ENCODE data around the gene SP4.

The SP4 gene

DNA sequence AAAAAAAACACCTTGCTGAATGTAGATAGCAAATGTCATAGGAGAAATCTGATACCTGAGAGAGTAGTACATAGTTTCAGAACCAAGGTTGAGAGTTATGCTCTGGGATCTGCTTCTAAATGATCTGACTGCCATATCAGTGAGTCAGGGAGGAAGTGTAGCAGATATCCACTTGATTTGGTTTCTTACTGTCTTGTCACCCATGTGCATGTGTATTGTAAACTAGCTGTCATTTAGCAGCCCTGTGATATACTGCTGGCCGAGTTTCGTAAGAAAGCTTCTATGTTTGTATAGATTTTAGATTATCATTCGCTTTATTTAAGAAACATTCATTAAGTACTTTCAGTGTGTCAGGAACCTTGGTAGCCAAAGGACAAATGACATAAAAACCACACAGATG is 42.0 kb downstream of the SP4 start:
- no peaks in the 10 kb centered on the region for H3K36me3 ChIP-seq
- TF ChIP-seq, protein P1, sequence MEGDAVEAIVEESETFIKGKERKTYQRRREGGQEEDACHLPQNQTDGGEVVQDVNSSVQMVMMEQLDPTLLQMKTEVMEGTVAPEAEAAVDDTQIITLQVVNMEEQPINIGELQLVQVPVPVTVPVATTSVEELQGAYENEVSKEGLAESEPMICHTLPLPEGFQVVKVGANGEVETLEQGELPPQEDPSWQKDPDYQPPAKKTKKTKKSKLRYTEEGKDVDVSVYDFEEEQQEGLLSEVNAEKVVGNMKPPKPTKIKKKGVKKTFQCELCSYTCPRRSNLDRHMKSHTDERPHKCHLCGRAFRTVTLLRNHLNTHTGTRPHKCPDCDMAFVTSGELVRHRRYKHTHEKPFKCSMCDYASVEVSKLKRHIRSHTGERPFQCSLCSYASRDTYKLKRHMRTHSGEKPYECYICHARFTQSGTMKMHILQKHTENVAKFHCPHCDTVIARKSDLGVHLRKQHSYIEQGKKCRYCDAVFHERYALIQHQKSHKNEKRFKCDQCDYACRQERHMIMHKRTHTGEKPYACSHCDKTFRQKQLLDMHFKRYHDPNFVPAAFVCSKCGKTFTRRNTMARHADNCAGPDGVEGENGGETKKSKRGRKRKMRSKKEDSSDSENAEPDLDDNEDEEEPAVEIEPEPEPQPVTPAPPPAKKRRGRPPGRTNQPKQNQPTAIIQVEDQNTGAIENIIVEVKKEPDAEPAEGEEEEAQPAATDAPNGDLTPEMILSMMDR (IDR thresholded peaks at IDR 0.05; ENCODE audit: low read depth, low read length) = no peak
- H3K4me3 ChIP-seq (ENCODE audit: low read depth, low read length) = no peak overlapping the region
- no peaks in the 10 kb centered on the region for H3K4me1 ChIP-seq
- H3K9me3 ChIP-seq = no peaks in the 10 kb centered on the region; the same call in 1 of the 2 replicates
- DNase-seq = no peak
- no peaks in the 10 kb centered on the region for H3K27me3 ChIP-seq

DNA sequence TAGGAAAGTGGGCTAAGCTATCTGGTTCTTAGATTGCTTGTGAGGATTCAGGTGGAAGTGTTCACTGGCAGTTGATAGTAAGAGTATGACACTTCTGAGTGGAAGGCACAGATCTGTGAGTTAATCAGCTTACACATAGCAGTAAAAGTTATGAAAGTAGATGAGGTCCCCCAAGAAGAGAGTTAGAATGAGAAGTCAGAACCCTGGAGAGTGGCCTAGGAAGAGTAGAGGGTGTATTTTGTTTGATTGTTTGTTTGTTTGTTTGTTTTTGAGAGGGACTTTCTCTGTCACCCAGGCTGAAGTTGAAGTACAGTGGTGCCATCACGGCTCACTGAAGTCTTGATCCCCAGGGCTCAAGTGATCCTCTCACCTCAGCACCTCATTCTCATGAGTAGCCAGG is 44.1 kb downstream of the SP4 start:
- DNase-seq = no peak
- TF ChIP-seq, protein P1 (IDR thresholded peaks at IDR 0.05; ENCODE audit: low read depth, low read length) = no peak
- Histone ChIP-seq H3K36me3 (no peaks in the 10 kb centered on the region), H3K27me3 (no peaks in the 10 kb centered on the region), H3K4me1 (no peaks in the 10 kb centered on the region), H3K9me3 (no peaks in the 10 kb centered on the region; the same call in 1 of the 2 replicates), H3K4me3 (ENCODE audit: low read depth, low read length) (no peak overlapping the region)

DNA sequence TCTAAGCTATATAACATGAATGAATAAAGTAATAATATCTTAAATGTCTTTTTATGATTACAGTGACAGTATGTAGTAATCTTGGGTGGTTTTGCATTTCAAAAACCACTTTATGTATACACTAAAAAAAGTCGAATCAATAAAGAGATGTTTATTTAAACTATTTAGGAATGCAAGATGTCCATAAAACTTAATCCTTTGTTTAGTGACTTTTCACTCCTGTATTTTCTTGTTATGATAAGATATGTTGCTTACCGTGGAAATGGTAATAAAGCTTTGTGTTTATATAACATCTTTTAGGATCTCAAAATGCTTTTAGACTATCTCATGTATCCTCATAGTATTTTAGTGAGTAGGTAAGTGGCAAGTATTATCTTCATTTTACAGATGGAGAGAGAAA is 48.5 kb downstream of the SP4 start:
- H3K4me3 ChIP-seq (ENCODE audit: low read depth, low read length) = no peak overlapping the region
- DNase-seq = no peak

DNA sequence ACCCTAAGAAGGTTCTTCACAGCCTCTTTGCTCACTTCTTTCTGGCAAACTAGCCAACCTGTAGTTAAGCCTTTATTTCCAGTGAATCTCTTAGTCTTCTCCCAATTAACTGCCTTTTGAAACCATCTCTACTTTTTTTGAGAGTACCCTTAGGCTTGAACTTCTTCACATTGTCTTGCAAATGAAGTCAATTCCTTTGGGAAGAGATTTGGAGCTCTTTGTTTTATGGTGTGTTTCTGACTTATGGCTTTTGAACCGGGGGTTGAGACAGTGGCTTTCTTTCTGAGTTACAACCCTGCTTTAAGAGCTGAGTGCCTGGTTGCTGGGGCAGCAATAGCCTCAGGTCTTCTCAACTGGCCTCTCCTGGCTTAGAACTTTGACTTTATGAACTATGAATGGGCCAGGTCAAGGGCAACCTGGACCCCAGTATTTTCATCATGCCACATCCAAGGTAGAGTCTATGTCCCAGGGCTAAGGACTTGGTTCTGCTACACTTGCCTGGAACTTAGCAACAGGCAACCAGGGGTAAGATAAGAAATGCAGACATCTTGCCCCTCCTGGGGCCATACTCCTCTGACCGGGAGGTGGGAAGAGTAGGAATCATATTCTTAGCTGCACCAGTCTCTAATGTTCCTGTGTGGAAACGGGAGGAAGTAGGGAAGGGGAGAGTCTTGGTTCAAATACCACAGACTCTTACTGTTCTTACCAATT is 53.0 kb downstream of the SP4 start:
- Histone ChIP-seq H3K27me3 (no peaks in the 10 kb centered on the region), H3K36me3 (no peaks in the 10 kb centered on the region), H3K4me3 (ENCODE audit: low read depth, low read length) (no peak overlapping the region), H3K4me1 (no peaks in the 10 kb centered on the region), H3K9me3 (no peaks in the 10 kb centered on the region)
- no peak for DNase-seq
- TF ChIP-seq, protein P1 (IDR thresholded peaks at IDR 0.05; ENCODE audit: low read depth, low read length) = no peak

More for the DNA sequence above, 48.5 kb downstream of the SP4 start:
- no peaks in the 10 kb centered on the region for H3K27me3 ChIP-seq
- no peaks in the 10 kb centered on the region for H3K4me1 ChIP-seq
- no peaks in the 10 kb centered on the region for H3K9me3 ChIP-seq
- H3K36me3 ChIP-seq = no peaks in the 10 kb centered on the region
- TF ChIP-seq, protein P1 (IDR thresholded peaks at IDR 0.05; ENCODE audit: low read depth, low read length) = no peak

DNA sequence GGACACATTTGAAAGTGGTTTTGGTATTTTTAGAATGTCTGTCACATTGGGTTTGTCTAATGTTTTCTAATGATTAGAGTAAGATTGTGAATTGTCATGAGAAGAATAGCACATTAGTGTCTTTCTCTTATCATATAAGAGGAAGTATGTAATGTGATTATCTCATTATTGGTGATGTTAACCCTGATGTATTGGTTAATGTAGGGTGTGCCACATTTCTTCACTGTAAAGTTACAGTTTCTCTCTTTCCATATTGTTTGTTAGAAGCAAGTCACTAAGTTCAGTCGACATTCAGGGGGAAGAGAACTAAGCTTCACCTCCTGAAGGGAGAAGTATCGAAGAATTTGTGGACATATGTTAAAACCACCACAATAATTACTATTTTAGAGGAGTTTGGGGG is 58.6 kb downstream of the SP4 start:
- H3K36me3 ChIP-seq = no peaks in the 10 kb centered on the region
- TF ChIP-seq, protein P1 (IDR thresholded peaks at IDR 0.05; ENCODE audit: low read depth, low read length) = no peak

DNA sequence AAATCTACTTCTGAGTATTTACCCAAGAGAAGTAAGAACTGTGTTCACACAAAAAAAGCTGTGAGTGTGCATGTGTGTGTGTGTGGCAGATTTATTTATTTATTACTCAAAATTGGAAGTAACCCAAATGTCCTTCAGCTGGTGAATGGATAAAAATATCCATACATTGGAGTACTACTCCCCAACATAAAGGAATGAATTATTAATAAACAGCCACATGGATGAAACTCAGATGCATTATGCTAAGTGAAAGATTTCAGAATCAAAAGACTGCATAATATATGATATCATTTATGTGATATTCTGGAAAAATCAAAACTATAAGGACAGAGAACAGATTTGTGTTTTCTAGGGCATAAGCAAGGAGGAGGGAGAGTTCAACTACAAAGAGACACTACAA is 67.8 kb downstream of the SP4 start:
- Histone ChIP-seq H3K27me3 (no peaks in the 10 kb centered on the region), H3K36me3 (no peaks in the 10 kb centered on the region), H3K4me1 (no peaks in the 10 kb centered on the region), H3K9me3 (no peaks in the 10 kb centered on the region), H3K4me3 (ENCODE audit: low read depth, low read length) (no peak overlapping the region)
- TF ChIP-seq, protein P1 (IDR thresholded peaks at IDR 0.05; ENCODE audit: low read depth, low read length) = no peak
- DNase-seq = no peak

More for the DNA sequence above, 58.6 kb downstream of the SP4 start:
- DNase-seq = no peak
- no peak overlapping the region for H3K4me3 ChIP-seq (ENCODE audit: low read depth, low read length)
- H3K4me1 ChIP-seq = no peaks in the 10 kb centered on the region
- H3K9me3 ChIP-seq = no peaks in the 10 kb centered on the region
- no peaks in the 10 kb centered on the region for H3K27me3 ChIP-seq

Data from BE2C (cell line).